DMS53 (cell line): ENCODE results near the gene BPIFB3.
"Not testable (repeated sequence)": the region's sequence is repeated elsewhere in the genome, so short reads cannot be mapped to it uniquely, and the experiment has no call there.

Experiments
- DNase-seq: peaks from one replicate; lab custom pipeline; 2025; lab: John Stamatoyannopoulos, UW

Gene BPIFB3

GRCh38 chr20:33028875-33029274, 24.8 kb upstream of the BPIFB3 start:
- DNase-seq: no peak

DNA sequence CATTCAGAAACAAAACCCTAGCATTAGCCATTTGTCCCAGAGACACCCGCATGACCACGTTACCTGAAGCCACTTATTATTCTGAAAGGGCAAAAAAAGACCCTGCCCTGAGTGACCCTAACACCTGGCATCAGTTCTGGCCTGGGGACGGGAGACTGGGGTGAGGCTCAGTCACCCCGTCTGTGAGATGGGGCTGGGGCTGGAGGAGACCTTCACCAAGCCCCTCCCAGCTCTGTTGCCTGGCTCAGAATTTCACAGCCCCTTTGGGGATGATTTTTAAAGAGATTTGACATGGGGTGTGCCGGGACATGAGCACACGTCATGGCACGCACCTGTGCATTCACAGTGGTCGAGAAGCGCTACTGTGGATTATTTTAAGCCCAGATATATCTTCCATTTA, 23.6 kb upstream of the BPIFB3 start:
- no peak for DNase-seq

GRCh38 chr20:33030569-33030968, 23.1 kb upstream of the BPIFB3 start:
- DNase-seq: no peak

DNA sequence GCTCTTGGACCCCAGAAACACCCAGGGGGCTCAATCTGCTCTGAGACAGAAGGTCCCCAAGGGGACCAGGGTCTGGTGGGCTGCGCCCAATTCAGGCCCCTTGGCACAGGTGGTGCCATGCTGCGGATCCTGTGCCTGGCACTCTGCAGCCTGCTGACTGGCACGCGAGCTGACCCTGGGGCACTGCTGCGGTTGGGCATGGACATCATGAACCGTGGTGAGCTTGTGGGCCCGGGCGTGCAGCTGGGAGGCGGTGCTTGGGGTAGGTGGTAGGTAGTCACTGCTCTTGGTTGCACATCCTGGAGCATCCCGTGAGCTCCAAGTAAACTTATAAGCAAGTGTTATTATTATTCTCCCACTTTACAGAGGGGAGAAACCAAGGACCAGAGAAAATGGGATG, 22.2 kb upstream of the BPIFB3 start, which contains the start of gene BPIFB6:
BPIFB6 (plus strand) TSS at position 118 of the 400 bp plus-strand sequence; CDS start at position 118, 0 bp downstream.
- DNase-seq: no peak

GRCh38 chr20:33032555-33032954, 21.1 kb upstream of the BPIFB3 start:
- DNase-seq: no peak

- DNase-seq: no peak
Observed at GRCh38 chr20:33033381-33033780, 20.3 kb upstream of the BPIFB3 start.

- DNase-seq: no peak
Observed at GRCh38 chr20:33034115-33034514, 19.6 kb upstream of the BPIFB3 start.

DNA sequence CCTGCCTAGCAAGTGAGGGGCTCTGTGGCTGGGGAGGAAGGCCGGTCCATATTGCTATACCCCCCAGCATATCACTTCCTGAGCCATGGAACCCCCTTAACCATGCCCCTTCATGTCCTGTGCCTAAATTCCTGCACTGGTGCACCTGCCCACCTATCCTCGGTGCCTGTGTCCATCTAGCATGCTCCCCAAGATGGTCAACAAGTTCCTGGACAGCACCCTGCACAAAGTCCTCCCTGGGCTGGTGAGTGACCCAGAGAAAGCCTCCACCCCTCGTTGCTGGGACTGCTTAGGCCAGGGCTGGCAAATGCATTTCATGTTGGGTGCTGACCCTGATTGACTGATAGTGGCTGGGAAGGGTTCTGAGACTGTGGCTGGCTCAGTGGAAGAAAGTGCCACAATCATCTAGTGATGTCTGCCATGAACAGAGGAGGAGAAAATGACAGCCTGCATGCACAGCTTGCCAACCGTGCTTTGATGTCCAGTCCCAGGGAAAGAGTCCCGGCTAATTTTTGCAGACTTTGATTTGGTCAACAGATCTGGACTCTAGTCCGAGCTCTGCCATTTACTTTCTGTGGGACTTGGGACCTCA, 18.7 kb upstream of the BPIFB3 start:
- DNase-seq: no peak

DNA sequence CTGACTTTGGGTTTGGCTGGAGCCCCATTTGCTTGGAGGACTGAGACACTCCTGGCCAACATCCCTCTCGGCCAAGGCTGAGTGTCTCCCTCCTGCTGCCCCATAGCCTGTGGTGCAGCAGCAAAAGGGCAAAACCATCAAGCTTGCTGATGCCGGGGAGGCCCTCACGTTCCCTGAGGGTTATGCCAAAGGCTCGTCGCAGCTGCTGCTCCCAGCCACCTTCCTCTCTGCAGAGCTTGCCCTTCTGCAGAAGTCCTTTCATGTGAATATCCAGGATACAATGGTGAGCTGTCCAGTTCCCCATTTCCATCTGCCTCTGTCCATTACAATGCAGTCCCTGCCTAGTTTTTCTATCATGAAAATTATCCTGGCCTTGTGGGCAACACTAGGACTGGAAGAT, 16.2 kb upstream of the BPIFB3 start:
- no peak for DNase-seq

DNA sequence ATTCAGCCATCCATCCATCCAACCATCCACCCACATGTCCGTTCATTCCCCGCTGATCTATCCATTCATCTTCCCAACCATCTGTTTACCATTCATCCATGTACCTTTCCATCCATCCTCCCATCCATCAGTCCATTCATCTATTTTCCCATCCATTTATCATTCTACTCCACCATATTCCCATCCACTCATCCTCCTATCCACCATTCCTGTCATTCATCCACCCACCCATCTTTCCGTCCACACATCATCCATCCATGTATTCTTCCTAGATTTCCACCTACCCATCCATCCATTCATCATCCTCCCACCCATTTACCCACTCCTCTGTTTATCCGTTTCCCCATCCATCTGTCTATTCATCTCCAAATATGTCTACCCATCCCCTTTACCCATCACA, 15.5 kb upstream of the BPIFB3 start:
- DNase-seq: no peak

GRCh38 chr20:33042430-33042829, 11.3 kb upstream of the BPIFB3 start:
- no peak for DNase-seq

- no peak for DNase-seq
Observed at GRCh38 chr20:33042983-33043730, 10.5 kb upstream of the BPIFB3 start.

- DNase-seq: no peak
Observed at GRCh38 chr20:33043731-33044181, 9.9 kb upstream of the BPIFB3 start.

DNA sequence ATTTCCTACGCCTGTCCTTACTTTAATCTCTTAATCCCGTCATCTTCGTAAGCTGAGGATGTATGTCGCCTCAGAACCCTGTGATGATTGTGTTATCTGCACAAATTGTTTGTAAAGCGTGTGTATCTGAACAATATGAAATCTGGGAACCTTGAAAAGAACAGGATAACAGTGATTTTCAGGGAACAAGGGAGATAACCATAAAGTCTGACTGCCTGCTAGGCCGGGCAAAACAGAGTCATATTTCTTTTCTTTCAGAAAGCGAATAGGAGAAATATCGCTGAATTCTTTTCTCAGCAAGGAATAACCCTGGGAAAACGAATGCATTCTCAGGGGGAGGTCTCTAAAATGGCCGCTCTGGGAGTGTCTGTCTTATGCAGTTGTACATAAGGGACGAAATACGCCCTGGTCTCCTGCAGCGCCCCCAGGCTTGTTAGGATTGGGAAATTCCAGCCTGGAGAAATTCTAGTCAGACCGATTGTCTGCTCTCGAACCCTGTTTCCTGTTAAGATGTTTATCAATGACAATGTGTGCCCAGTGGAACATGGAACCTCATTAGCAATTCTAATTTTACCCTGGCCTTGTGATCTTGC, 8.5 kb upstream of the BPIFB3 start:
- DNase-seq: not testable (repeated sequence)

DNA sequence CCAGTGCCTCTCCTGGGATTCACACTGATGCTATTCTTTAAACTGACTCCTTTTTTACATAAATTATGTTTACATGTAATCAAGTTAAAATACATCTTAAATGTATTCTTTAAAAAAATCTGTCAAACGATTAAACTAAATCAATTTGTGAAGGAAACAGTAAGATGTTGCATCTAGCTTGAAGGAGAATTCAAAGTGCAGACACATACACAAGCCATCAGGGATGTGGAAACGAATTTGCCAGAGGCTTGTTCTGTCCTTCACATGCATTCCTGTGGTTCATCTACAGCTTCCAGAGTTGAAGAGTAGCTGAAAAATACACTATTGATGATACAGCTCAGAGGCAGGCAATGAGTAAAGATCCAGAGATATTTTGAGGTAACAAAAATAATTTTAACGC, 7.3 kb upstream of the BPIFB3 start:
- no peak for DNase-seq

DNA sequence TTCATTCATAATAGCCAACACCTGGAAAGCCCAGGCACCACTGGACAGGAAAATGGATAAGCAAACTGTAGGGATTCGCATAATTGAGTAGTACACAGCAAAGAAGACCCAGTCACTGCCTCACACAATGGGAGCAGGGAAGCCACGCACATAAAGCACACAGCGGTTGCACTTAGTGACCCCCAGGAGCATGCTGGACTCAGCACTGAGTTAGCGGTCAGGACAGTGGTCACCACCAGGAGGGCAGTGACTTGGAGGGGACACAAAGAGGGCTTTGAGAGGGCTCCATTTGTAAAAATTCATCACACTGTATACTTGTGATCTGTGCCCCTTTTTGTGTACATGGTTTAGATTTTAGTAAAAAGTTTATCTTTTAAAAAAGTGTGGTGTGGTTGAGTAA, 2.4 kb upstream of the BPIFB3 start:
- DNase-seq: no peak

DNA sequence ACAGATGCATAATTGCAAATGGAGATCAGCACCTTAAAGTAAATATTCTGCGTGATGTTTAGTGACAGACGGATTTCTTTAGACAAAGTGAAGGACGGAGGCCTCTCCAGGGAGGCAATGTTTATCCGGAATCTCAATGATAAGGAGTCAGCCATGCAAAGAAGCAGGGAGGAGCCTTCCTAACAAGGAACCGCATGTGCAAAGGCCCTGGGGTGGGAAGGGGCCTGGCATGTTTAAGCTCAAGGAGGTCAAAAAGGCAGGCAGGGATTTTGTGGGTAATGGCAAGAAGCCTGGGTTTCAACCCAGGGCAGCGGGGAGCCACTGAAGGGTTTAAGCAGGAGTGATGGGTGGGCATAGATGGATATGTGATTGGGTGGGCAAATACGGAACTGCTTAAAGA, 678 bp downstream of the BPIFB3 start:
- DNase-seq: no peak

DNA sequence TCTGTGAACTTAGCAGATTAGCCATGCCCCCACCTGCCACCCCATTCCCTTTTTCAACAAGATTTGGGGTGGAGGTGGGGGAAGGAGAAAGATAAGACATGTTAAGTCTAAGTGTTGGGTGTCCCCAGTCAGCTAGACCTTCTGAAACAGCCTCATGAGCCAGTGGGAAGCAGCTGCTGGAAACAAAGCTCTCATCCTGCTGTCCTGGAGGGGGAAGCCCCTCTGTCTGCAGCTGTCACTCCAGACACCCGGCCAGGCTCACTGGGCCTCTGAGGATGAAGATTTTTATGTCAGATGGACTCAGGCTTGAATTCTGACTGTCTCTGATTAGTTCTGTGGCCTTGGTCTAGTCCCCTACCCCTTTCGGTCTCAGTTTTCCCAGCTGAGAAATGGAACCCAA, 1.1 kb downstream of the BPIFB3 start:
- no peak for DNase-seq

GRCh38 chr20:33059136-33059535, 5.4 kb downstream of the BPIFB3 start:
- no peak for DNase-seq

GRCh38 chr20:33059741-33060390, 6.2 kb downstream of the BPIFB3 start:
- DNase-seq: no peak

- DNase-seq: no peak
Observed at GRCh38 chr20:33061658-33062028, 7.9 kb downstream of the BPIFB3 start.

DNA sequence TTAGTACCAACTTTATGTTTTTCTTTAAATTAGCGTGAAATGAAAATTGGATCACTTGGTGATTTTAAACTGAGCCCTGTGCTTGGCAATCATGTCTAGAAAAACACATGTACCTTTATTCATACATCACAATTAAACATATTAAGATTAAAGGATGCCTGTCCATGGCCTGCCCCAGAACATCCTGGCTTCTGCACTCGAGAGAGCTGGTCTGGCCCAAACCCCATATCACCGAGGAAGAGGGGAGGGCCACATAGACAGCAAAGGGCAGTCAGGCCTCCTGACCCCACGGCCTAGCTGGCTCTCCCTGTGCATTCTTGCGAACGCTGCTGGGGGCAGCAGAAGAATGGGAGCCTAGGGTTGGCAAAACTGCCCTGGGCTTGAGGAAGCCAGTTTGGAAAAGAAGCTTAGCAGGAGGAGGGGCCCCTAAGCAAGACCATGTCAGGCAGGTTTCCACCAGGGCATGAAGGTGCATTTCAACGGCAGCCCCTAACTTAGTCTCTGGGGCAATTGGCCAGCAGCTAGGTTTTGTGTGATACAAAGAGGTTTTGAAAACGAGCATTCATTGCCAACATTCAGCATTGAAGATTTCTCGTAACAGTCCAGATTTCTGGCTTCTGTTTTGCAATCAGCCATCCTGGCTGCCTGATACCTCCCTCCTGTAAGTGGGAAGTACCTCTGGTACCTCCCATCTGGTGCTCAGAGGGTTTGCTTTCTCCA, 8.6 kb downstream of the BPIFB3 start:
- no peak for DNase-seq
